ENCODE data around the gene N4BP2L2. TPM values are rescaled to one million over a fixed set of nuclear protein-coding genes. Genes with fewer than 3 reads are reported as not detected.

N4BP2L2 gene
- total and polyA plus RNA-seq, 7 experiments from 2014 or later, result 129 to 358 (median 216) TPM

Other genes with a start within 250 kb of the N4BP2L2 start
- gene ZAR1L, start 223.4 kb downstream of the N4BP2L2 start, total RNA-seq, result not detected
- gene ZAR1L, start 223.4 kb downstream of the N4BP2L2 start, polyA plus RNA-seq, result not detected
- gene BRCA2, start 223.3 kb downstream of the N4BP2L2 start, total RNA-seq, result 10 to 100 TPM in 1 of 5 experiments, 1 to 10 TPM in 4; 3.2 to 19.9 (median 4.3) TPM
- 1 to 10 TPM; 1.1 to 1.6 TPM for gene BRCA2, start 223.3 kb downstream of the N4BP2L2 start, polyA plus RNA-seq
- gene N4BP2L1, start 110.7 kb downstream of the N4BP2L2 start, total RNA-seq, result 10 to 100 TPM; 30.4 to 58.0 (median 47.1) TPM
- 10 to 100 TPM; 48.3 to 68.8 TPM for gene N4BP2L1, start 110.7 kb downstream of the N4BP2L2 start, polyA plus RNA-seq
- 10 to 100 TPM; 43.3 to 68.0 (median 52.1) TPM for gene PDS5B, start 47.7 kb upstream of the N4BP2L2 start, total RNA-seq
- 10 to 100 TPM; 36.0 to 37.2 TPM for gene PDS5B, start 47.7 kb upstream of the N4BP2L2 start, polyA plus RNA-seq